ENCODE measurements around the gene ATP10A. TPM values are rescaled to one million over a fixed set of nuclear protein-coding genes. Genes with fewer than 3 reads are reported as not detected.

Gene ATP10A
- total RNA-seq, 2 experiments from 2014 or later, result 0.06 TPM; not detected in 1

GRCh38 chr15:25830844-25831451 is 32.2 kb downstream of the ATP10A start:
- Histone ChIP-seq H3K4me3 (ENCODE audit: low read depth, low read length, poor library complexity, severe bottlenecking) (no peak overlapping the region), H3K36me3 (ENCODE audit: insufficient read depth, low read length) (no peaks in the 10 kb centered on the region), H3K4me1 (ENCODE audit: insufficient read depth, low read length, poor library complexity, severe bottlenecking) (peaks cover 32% of the 10 kb centered on the region), H3K4me2 (ENCODE audit: low read length) (no peak overlapping the region), H4K20me1 (ENCODE audit: insufficient read depth, low read length) (no peaks in the 10 kb centered on the region), H3K9me2 (ENCODE audit: insufficient read depth, low read length) (no peaks in the 10 kb centered on the region), H3K79me2 (ENCODE audit: insufficient read depth, low read depth, low read length) (no peaks in the 10 kb centered on the region), H3K27ac (ENCODE audit: low read depth, low read length, poor library complexity, severe bottlenecking) (no peak overlapping the region), H3K9me3 (ENCODE audit: low read length) (0 out of 2 replicates have a peak, but pooled peaks cover 4% of the 10 kb centered on the region), H2AFZ (ENCODE audit: low read length) (no peak overlapping the region; the same call in 1 of the 2 replicates)
- ChIA-PET CTCF (ENCODE audit: unreplicated experiment) (no interaction called here), POLR2A (interaction anchor here (1.3 kb wide), 1 partner anchor 35 kb away, joined by 4 read pairs; no protein-coding TSS in a partner anchor)
- intact Hi-C loops (cut with micrococcal nuclease; ENCODE audit: unreplicated experiment), result no loop called here
- TF ChIP-seq EZH2phosphoT487 (IDR thresholded peaks at IDR 0.05; ENCODE audit: borderline replicate concordance, low read depth, low read length), result no peak
- TF ChIP-seq, protein P1, sequence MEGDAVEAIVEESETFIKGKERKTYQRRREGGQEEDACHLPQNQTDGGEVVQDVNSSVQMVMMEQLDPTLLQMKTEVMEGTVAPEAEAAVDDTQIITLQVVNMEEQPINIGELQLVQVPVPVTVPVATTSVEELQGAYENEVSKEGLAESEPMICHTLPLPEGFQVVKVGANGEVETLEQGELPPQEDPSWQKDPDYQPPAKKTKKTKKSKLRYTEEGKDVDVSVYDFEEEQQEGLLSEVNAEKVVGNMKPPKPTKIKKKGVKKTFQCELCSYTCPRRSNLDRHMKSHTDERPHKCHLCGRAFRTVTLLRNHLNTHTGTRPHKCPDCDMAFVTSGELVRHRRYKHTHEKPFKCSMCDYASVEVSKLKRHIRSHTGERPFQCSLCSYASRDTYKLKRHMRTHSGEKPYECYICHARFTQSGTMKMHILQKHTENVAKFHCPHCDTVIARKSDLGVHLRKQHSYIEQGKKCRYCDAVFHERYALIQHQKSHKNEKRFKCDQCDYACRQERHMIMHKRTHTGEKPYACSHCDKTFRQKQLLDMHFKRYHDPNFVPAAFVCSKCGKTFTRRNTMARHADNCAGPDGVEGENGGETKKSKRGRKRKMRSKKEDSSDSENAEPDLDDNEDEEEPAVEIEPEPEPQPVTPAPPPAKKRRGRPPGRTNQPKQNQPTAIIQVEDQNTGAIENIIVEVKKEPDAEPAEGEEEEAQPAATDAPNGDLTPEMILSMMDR (conservative IDR thresholded peaks at IDR 0.05; ENCODE audit: low read length), result no peak
- no peak for DNase-seq (ENCODE audit: low spot score)
- BruUV-seq (replicated peaks), result no TSS peak

GRCh38 chr15:25829073-25829472 is 34.1 kb downstream of the ATP10A start:
- CTCF ChIA-PET (ENCODE audit: unreplicated experiment), result no interaction called here
- H3K36me3 ChIP-seq (ENCODE audit: insufficient read depth, low read length), result no peaks in the 10 kb centered on the region
- intact Hi-C loops (cut with micrococcal nuclease; ENCODE audit: unreplicated experiment), result no loop called here
- no peaks in the 10 kb centered on the region for H3K9me2 ChIP-seq (ENCODE audit: insufficient read depth, low read length)
- no peaks in the 10 kb centered on the region for H4K20me1 ChIP-seq (ENCODE audit: insufficient read depth, low read length)
- H3K4me2 ChIP-seq (ENCODE audit: low read length), result no peak overlapping the region
- H3K4me3 ChIP-seq (ENCODE audit: low read depth, low read length, poor library complexity, severe bottlenecking), result no peak overlapping the region
- TF ChIP-seq EZH2phosphoT487 (IDR thresholded peaks at IDR 0.05; ENCODE audit: borderline replicate concordance, low read depth, low read length), result no peak
- TF ChIP-seq, protein P1 (conservative IDR thresholded peaks at IDR 0.05; ENCODE audit: low read length), result no peak
- no peak overlapping the region for H3K27ac ChIP-seq (ENCODE audit: low read depth, low read length, poor library complexity, severe bottlenecking)
- no TSS peak for BruUV-seq (replicated peaks)
- no peak overlapping the region for H2AFZ ChIP-seq (ENCODE audit: low read length)
- H3K4me1 ChIP-seq (ENCODE audit: insufficient read depth, low read length, poor library complexity, severe bottlenecking), result peaks cover 26% of the 10 kb centered on the region
- H3K79me2 ChIP-seq (ENCODE audit: insufficient read depth, low read depth, low read length), result no peaks in the 10 kb centered on the region
- 0 out of 2 replicates have a peak, but pooled peaks cover 4% of the 10 kb centered on the region for H3K9me3 ChIP-seq (ENCODE audit: low read length)
- no peak for DNase-seq (ENCODE audit: low spot score)
- POLR2A ChIA-PET, result interaction anchor here (1.5 kb wide), 1 partner anchor 10 kb away, joined by 3 read pairs; no protein-coding TSS in a partner anchor

DNA sequence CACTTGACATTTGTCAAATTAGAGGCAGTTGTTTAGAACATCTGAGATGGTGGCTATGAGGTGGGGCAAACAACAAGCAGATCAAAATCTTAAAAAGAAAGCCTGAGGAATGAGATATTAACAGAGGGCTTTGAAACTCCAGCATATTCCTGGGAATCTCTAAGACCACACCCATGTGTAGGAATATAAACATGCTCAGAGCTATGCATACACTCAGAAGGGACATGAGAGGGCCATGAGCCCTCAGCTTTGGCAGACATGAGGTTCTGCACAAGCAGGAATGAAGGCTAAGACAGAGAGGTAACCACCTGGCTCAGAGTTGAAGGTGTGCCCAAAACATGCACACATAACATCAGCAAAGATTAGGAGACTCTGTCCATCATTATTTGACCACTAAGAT is 37.9 kb downstream of the ATP10A start:
- TF ChIP-seq EZH2phosphoT487 (IDR thresholded peaks at IDR 0.05; ENCODE audit: borderline replicate concordance, low read depth, low read length), result no peak
- TF ChIP-seq, protein P1 (conservative IDR thresholded peaks at IDR 0.05; ENCODE audit: low read length), result no peak
- H3K4me3 ChIP-seq (ENCODE audit: low read depth, low read length, poor library complexity, severe bottlenecking), result no peak overlapping the region
- ChIA-PET POLR2A (interaction anchor here (0.8 to 1.0 kb wide), 2 partner anchors 9 to 10 kb away, joined by 3 read pairs; no protein-coding TSS in a partner anchor), CTCF (ENCODE audit: unreplicated experiment) (no interaction called here)
- intact Hi-C loops (cut with micrococcal nuclease; ENCODE audit: unreplicated experiment), result no loop called here
- H3K4me2 ChIP-seq (ENCODE audit: low read length), result no peak overlapping the region
- H3K36me3 ChIP-seq (ENCODE audit: insufficient read depth, low read length), result no peaks in the 10 kb centered on the region
- H3K9me2 ChIP-seq (ENCODE audit: insufficient read depth, low read length), result no peaks in the 10 kb centered on the region
- H3K27ac ChIP-seq (ENCODE audit: low read depth, low read length, poor library complexity, severe bottlenecking), result no peak overlapping the region
- no TSS peak for BruUV-seq (replicated peaks)
- 0 out of 2 replicates have a peak, but pooled peaks cover 4% of the 10 kb centered on the region for H3K9me3 ChIP-seq (ENCODE audit: low read length)
- no peaks in the 10 kb centered on the region for H4K20me1 ChIP-seq (ENCODE audit: insufficient read depth, low read length)
- peaks cover 5% of the 10 kb centered on the region for H3K4me1 ChIP-seq (ENCODE audit: insufficient read depth, low read length, poor library complexity, severe bottlenecking)
- H3K79me2 ChIP-seq (ENCODE audit: insufficient read depth, low read depth, low read length), result no peaks in the 10 kb centered on the region
- no peak overlapping the region for H2AFZ ChIP-seq (ENCODE audit: low read length)
- DNase-seq (ENCODE audit: low spot score), result no peak
